ENCODE results near the gene DNAJC5G.

Gene DNAJC5G

GRCh38 chr2:27322301-27322765 lies 47.1 kb downstream of the DNAJC5G start:
- H3K27ac Mint-ChIP-seq, result no peak overlapping the region
- DNase-seq, result peak; percentile 29
- peaks cover 33% of the 10 kb centered on the region for H3K4me1 Mint-ChIP-seq
- H3K9me3 Mint-ChIP-seq, result no peaks in the 10 kb centered on the region
- peak overlapping the region; percentile 100 for H3K4me3 Mint-ChIP-seq
- TF ChIP-seq CTCF (IDR thresholded peaks at IDR 0.05), result no peak
- peaks cover 3% of the 10 kb centered on the region for H3K27me3 Mint-ChIP-seq (ENCODE audit: low read depth, poor library complexity)
- peaks cover 26% of the 10 kb centered on the region for H3K36me3 Mint-ChIP-seq (ENCODE audit: low read depth)

- TF ChIP-seq CTCF (IDR thresholded peaks at IDR 0.05), result no peak
- H3K27me3 Mint-ChIP-seq (ENCODE audit: low read depth, poor library complexity), result peaks cover 3% of the 10 kb centered on the region
- H3K4me3 Mint-ChIP-seq, result peak within 1 kb of the TSS; percentile 100
- H3K27ac Mint-ChIP-seq, result peak within 1 kb of the TSS; percentile 98
- H3K9me3 Mint-ChIP-seq, result no peaks in the 10 kb centered on the region
- peaks cover 33% of the 10 kb centered on the region for H3K4me1 Mint-ChIP-seq
- DNase-seq, result peak; percentile 86
- H3K36me3 Mint-ChIP-seq (ENCODE audit: low read depth), result peaks cover 30% of the 10 kb centered on the region
Measured at GRCh38 chr2:27322766-27323595, 47.7 kb downstream of the DNAJC5G start, which contains the start of gene MPV17. TSS of gene MPV17 (minus strand) at chr2:27323097. CDS start at chr2:27322517, 580 bp downstream.

DNA sequence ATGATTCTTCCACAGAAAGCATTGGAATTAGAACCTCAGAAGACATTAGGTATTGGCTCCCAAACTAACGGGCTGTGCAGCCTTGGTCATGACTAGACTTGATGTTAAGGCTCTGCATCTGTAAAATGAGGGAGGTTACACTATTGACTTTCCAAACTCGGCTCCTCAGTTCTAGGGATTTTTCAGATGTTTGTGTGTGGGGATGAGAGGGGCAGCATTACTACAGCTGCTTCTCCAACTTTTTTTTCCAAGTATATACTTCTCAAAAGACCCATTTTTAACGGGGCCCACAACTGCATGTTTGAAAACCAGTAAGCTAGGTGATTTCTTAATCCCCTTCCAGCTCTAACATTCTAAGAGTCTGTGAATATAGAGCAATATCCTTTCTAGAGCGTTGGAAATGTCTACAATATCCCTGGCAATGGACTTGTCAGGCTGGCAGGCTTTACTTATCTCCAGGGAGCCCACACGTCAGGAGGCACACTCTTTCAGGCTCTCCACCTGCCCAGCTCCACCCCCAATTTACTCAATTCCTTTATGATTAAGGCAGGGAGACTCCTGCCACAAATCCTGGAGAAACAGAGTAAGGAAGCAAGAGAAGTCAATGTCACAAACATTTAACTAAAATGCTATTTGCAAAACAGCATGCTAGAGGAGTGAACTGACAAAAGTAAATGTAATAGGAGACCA lies 48.5 kb downstream of the DNAJC5G start:
- Mint-ChIP-seq H3K4me1 (peaks cover 33% of the 10 kb centered on the region), H3K4me3 (peak overlapping the region; percentile 100), H3K9me3 (no peaks in the 10 kb centered on the region), H3K27me3 (ENCODE audit: low read depth, poor library complexity) (peaks cover 3% of the 10 kb centered on the region), H3K27ac (peak overlapping the region; percentile 98), H3K36me3 (ENCODE audit: low read depth) (peaks cover 37% of the 10 kb centered on the region)
- no peak for TF ChIP-seq CTCF (IDR thresholded peaks at IDR 0.05)
- DNase-seq, result no peak

DNA sequence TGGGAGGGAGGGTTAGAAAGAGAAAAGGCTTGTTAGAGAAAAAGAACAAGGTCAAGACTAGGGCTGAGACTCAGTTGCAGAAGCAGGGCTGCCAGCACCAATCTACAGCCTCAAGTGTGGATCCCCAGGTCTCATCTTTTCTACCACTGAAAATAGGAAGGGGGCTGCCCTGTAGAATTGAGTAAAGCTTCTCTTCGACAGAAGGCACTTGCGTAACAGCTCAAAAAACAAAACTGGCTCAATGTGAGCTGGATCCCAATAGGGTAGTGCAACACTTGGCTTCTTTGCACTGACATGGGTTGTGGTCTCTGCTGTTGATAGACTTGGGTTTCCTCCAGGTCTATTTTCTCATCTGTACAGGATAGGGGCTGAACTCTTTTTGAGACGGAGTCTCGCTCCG lies 49.5 kb downstream of the DNAJC5G start:
- Mint-ChIP-seq H3K4me1 (peaks cover 33% of the 10 kb centered on the region), H3K27me3 (ENCODE audit: low read depth, poor library complexity) (peaks cover 3% of the 10 kb centered on the region), H3K4me3 (peak overlapping the region; percentile 24), H3K36me3 (ENCODE audit: low read depth) (peaks cover 47% of the 10 kb centered on the region), H3K9me3 (no peaks in the 10 kb centered on the region), H3K27ac (no peak overlapping the region)
- DNase-seq, result no peak
- no peak for TF ChIP-seq CTCF (IDR thresholded peaks at IDR 0.05)

Data from nephron progenitor cell (in vitro differentiated cells).